IPS-20b (cell line): ENCODE results near the gene CD96.

Experiments
- H3K27ac ChIP-seq: one replicate; pipeline ENCODE4 v1.5.1; 2013; ENCODE audit warnings: low read length
- H3K27me3 ChIP-seq: 2 replicates; pipeline ENCODE4 v1.6.1; 2013; ENCODE audit warnings: mild to moderate bottlenecking, low read length, inconsistent platforms; ENCODE audit not compliant: insufficient read depth
- H3K36me3 ChIP-seq: 2 replicates; pipeline ENCODE4 v1.6.1; 2013; ENCODE audit warnings: low read depth, mild to moderate bottlenecking, inconsistent platforms, low read length, moderate library complexity; ENCODE audit not compliant: insufficient read depth
- H3K4me1 ChIP-seq: 2 replicates; pipeline ENCODE4 v1.6.1; 2013; ENCODE audit warnings: mild to moderate bottlenecking, control low read depth, inconsistent platforms, low read length, moderate library complexity; ENCODE audit not compliant: insufficient read depth
- H3K4me3 ChIP-seq: 2 replicates; pipeline ENCODE4 v1.5.1; 2013; ENCODE audit warnings: mild to moderate bottlenecking, low read length, inconsistent platforms
- H3K9ac ChIP-seq: 2 replicates; pipeline ENCODE4 v1.6.1; 2013; ENCODE audit warnings: low read depth, mild to moderate bottlenecking, inconsistent platforms, low read length, moderate library complexity
- H3K9me3 ChIP-seq: 2 replicates; pipeline ENCODE4 v1.6.1; 2013; ENCODE audit warnings: mild to moderate bottlenecking, low read depth, low read length, inconsistent platforms; ENCODE audit not compliant: insufficient read depth

The CD96 gene

GRCh38 chr3:111690242-111690641, 148.2 kb downstream of the CD96 start:
- Histone ChIP-seq H3K4me3 (no peak overlapping the region), H3K9me3 (no peaks in the 10 kb centered on the region), H3K9ac (no peak overlapping the region), H3K27me3 (no peaks in the 10 kb centered on the region), H3K27ac (no peak overlapping the region), H3K36me3 (no peaks in the 10 kb centered on the region), H3K4me1 (peaks cover 3% of the 10 kb centered on the region; the same call in 1 of the 2 replicates)

GRCh38 chr3:111691293-111691909, 149.4 kb downstream of the CD96 start:
- Histone ChIP-seq H3K4me1 (peaks cover 3% of the 10 kb centered on the region; the same call in 1 of the 2 replicates), H3K27me3 (no peaks in the 10 kb centered on the region), H3K36me3 (no peaks in the 10 kb centered on the region), H3K9ac (no peak overlapping the region), H3K27ac (no peak overlapping the region), H3K4me3 (no peak overlapping the region), H3K9me3 (no peaks in the 10 kb centered on the region)

GRCh38 chr3:111692593-111693552, 150.9 kb downstream of the CD96 start:
- no peaks in the 10 kb centered on the region for H3K9me3 ChIP-seq
- no peak overlapping the region for H3K27ac ChIP-seq
- H3K36me3 ChIP-seq: no peaks in the 10 kb centered on the region
- peaks cover 3% of the 10 kb centered on the region; the same call in 1 of the 2 replicates for H3K4me1 ChIP-seq
- no peaks in the 10 kb centered on the region for H3K27me3 ChIP-seq
- H3K4me3 ChIP-seq: no peak overlapping the region
- no peak overlapping the region for H3K9ac ChIP-seq

DNA sequence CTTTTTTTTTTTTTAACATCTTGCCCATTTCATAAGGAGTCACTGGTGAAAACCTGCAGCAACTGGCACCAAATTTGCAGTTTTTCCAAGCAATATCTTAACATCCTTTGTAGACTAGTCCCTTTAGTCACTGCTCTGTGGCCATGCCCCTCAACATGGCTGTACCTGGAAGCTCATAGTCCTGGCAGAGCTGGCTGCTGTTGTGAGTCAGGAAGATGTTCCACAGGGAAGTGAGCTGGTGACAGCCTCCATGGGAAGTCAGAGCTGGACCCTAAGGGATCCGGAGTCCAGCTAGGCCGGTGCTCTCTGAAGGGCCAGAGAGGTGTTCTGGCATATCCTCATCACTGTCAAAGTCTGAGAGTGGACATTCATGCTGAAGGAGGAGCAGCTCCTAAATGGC, 152.5 kb downstream of the CD96 start:
- no peak overlapping the region for H3K27ac ChIP-seq

GRCh38 chr3:111695636-111696117, 153.7 kb downstream of the CD96 start:
- Histone ChIP-seq H3K9me3 (no peaks in the 10 kb centered on the region), H3K4me1 (no peaks in the 10 kb centered on the region), H3K27ac (no peak overlapping the region), H3K36me3 (no peaks in the 10 kb centered on the region), H3K9ac (no peak overlapping the region), H3K4me3 (no peak overlapping the region), H3K27me3 (no peaks in the 10 kb centered on the region)

More for the DNA sequence above, 152.5 kb downstream of the CD96 start:
- Histone ChIP-seq H3K4me1 (peaks cover 3% of the 10 kb centered on the region; the same call in 1 of the 2 replicates), H3K4me3 (no peak overlapping the region), H3K36me3 (no peaks in the 10 kb centered on the region), H3K9ac (no peak overlapping the region), H3K9me3 (no peaks in the 10 kb centered on the region), H3K27me3 (no peaks in the 10 kb centered on the region)

DNA sequence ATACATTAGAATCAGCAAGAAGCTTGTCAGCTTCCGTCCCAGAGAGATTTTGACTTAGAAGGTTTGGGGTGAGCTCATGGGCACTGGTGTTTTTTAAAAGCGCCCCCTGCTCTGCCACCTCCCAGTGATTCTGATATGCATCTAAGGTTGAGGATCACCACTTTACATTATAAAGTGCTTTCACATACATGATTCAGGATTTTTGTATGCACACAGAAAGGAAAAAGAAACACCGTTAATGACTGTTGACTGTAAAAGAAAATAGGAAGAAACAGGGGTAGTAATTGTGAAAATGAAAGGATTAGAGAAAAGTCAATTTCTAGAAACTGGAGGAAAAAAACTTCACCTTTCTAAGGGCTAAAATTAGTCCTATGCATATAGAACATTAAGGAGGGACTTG, 158.1 kb downstream of the CD96 start:
- Histone ChIP-seq H3K9ac (no peak overlapping the region), H3K9me3 (no peaks in the 10 kb centered on the region), H3K27ac (no peak overlapping the region), H3K4me1 (no peaks in the 10 kb centered on the region), H3K4me3 (no peak overlapping the region), H3K36me3 (no peaks in the 10 kb centered on the region), H3K27me3 (no peaks in the 10 kb centered on the region)

GRCh38 chr3:111701292-111701906, 159.4 kb downstream of the CD96 start:
- no peak overlapping the region for H3K4me3 ChIP-seq
- H3K9me3 ChIP-seq: no peaks in the 10 kb centered on the region
- no peaks in the 10 kb centered on the region for H3K4me1 ChIP-seq
- H3K27me3 ChIP-seq: no peaks in the 10 kb centered on the region
- no peaks in the 10 kb centered on the region for H3K36me3 ChIP-seq
- H3K27ac ChIP-seq: no peak overlapping the region
- no peak overlapping the region for H3K9ac ChIP-seq
